Tibial nerve (tissue), 3 donors: ENCODE results near the gene LRRC47.

Experiments used
- POLR2A ChIP-seq, 2 donors: fragments of 450-650 bp; IDR thresholded peaks; one replicate each; pipeline ENCODE4 v1.6.1; 2017; ENCODE audit warnings: antibody characterized with exemption in 2 of 2, mild to moderate bottlenecking in 2 of 2, moderate library complexity in 2 of 2
- TF ChIP-seq, protein P1 (sequence below), 5 experiments: fragments of 200-600 bp in 3 of 5; fragments of 450-650 bp in 2 of 5; sonication (generic) in 3 of 5; IDR thresholded peaks; one replicate each; pipeline ENCODE4 v1.5.1; 2016 to 2019; ENCODE audit warnings: antibody characterized with exemption in 5 of 5, mild to moderate bottlenecking in 3 of 5, moderate library complexity in 2 of 5

DNA sequence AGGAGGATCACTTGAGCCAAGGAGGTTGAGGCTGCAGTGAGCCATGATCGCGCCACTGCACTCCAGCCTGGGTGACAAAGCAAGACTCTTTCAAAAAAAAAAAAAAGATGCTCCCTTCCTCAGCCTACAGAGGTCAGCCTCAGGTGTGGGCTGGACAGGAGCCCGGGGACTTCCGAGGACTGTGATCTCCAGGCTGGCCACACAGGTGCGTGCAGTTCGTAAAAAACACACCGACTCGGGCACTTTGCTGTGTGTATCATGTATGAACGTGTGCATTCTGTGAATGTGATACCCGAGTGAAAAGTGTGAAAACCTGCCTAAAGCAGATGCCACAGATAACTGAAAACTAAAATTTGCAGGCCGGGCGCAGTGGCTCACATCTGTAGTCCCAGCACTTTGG is 52.5 kb downstream of the LRRC47 start:
- TF ChIP-seq, protein P1, sequence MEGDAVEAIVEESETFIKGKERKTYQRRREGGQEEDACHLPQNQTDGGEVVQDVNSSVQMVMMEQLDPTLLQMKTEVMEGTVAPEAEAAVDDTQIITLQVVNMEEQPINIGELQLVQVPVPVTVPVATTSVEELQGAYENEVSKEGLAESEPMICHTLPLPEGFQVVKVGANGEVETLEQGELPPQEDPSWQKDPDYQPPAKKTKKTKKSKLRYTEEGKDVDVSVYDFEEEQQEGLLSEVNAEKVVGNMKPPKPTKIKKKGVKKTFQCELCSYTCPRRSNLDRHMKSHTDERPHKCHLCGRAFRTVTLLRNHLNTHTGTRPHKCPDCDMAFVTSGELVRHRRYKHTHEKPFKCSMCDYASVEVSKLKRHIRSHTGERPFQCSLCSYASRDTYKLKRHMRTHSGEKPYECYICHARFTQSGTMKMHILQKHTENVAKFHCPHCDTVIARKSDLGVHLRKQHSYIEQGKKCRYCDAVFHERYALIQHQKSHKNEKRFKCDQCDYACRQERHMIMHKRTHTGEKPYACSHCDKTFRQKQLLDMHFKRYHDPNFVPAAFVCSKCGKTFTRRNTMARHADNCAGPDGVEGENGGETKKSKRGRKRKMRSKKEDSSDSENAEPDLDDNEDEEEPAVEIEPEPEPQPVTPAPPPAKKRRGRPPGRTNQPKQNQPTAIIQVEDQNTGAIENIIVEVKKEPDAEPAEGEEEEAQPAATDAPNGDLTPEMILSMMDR (IDR thresholded peaks at IDR 0.05), result no peak
- no peak for TF ChIP-seq POLR2A (IDR thresholded peaks at IDR 0.05)
